Activated CD4-positive, CD25-positive, alpha-beta regulatory T cell (primary cell): ENCODE data around the gene SERINC2.
A peak's percentile ranks its signal among the peaks of the same experiment; 100 is the strongest.
"Not testable (repeated sequence)": the region's sequence is repeated elsewhere in the genome, so short reads cannot be mapped to it uniquely, and the experiment has no call there.

Source experiments
- DNase-seq, 4 experiments: peaks; one replicate each; lab custom pipeline; 2025; lab: John Stamatoyannopoulos, UW

SERINC2 gene

DNA sequence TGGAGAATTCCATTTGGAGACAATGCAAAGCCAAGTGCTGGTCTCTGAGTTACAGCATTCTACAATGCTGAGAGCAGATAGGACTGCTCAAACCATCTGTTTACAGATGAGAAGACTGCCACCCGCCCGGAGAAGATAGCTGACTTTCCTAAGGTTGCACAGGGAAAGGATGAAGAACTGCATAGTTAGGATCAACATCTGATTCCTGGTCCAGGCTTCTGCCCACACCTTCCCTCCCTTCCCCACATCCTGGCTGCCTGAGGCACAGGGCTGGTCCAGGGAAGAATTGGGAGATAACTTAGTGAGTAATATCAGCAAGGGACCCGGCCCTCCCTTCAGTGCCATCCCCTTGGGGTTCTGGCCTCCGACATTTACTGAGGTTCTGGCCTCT lies 2.0 kb downstream of the SERINC2 start:
- no peak for DNase-seq

GRCh38 chr1:31415658-31416057 lies 2.6 kb downstream of the SERINC2 start:
- no peak for DNase-seq

DNA sequence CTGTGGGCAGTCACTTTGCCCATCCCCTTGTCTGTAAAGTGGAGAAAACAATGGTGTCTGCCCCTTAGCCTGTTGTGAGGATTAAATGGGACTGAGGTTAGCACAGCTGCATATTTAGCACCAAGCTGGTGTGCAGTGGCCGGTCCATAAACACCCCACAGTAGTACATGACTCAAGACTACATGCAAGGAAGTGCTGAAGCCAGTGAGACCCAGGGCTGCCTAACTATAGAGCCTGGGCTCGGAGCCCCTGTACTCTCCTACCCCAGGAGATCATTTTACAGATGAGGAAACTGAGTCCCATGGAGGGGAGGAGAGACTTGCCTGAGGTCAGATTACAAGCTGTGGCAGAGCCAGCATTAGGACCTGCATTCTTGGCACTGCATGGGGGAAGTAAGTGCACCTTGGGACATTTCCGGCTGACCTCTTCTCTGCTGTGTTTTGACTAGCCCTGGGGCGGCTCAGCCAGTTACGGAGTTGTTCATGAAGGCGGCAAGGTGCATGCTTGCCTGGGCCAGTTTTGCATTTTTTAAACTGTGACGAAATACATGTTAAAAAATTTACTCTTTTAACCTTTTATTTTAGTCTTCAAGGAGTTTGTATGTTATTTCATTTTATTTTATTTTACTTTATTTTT lies 3.2 kb downstream of the SERINC2 start:
- no peak for DNase-seq

DNA sequence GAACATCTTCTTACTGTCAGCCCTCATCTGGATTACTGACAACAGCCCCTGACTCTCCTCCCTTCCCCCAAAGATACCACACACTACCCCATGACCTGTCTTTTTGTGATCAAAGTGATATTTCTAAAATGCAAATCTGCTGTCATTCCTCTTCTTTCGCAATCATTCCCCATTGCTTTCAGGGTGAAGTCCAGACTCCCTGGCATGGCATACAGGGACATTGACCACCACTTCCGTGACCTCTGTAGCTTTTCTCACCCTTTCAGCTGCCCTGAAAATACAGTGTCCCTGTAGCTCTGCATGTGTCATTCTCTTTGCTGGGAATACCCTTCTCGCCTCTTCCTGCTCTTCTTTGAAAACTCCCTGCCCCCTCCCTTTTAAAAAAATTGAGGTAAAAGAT lies 4.1 kb downstream of the SERINC2 start:
- no peak for DNase-seq

GRCh38 chr1:31418626-31419323 lies 5.8 kb downstream of the SERINC2 start:
- DNase-seq, result no peak

GRCh38 chr1:31420716-31421115 lies 7.7 kb downstream of the SERINC2 start:
- no peak for DNase-seq

- no peak for DNase-seq
These were observed 8.5 kb downstream of the SERINC2 start for GRCh38 chr1:31421371-31422040.

- peak in 3 of 4 experiments; percentile 38 to 61 (median 42) for DNase-seq
These were observed 9.7 kb downstream of the SERINC2 start for GRCh38 chr1:31422505-31423319.

DNA sequence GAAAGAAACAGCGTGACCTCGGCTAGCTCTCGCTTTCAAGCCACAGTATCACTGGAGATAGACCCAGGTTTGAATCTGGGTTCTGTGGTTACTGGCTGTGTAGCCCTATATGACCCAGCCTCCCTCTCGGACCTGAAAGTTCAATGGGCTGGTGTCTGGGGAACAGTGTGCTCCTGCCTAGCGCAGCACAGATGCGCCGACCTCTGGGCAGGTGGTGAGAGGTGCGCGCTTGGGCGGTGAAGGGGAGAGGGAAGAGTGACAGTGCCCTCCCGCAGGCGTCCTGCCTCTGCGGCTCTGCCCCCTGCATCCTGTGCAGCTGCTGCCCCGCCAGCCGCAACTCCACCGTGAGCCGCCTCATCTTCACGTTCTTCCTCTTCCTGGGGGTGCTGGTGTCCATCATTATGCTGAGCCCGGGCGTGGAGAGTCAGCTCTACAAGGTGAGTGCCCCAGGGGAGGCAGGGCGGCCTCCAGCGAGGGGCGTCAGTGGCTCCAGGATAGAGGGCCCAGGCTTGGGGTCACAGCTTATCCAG lies 10.5 kb downstream of the SERINC2 start:
- no peak for DNase-seq

DNA sequence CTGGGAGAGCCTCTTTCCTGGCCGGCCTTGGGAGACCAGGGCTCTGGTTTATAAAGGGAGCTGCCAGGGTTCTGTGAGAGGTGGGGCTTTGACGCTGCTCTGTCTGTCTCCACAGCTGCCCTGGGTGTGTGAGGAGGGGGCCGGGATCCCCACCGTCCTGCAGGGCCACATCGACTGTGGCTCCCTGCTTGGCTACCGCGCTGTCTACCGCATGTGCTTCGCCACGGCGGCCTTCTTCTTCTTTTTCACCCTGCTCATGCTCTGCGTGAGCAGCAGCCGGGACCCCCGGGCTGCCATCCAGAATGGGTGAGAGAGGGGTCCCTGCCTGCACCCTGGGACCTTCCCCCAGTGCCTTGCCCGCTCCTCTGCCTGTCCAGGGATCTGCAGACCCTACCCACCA lies 11.6 kb downstream of the SERINC2 start:
- DNase-seq, result no peak

DNA sequence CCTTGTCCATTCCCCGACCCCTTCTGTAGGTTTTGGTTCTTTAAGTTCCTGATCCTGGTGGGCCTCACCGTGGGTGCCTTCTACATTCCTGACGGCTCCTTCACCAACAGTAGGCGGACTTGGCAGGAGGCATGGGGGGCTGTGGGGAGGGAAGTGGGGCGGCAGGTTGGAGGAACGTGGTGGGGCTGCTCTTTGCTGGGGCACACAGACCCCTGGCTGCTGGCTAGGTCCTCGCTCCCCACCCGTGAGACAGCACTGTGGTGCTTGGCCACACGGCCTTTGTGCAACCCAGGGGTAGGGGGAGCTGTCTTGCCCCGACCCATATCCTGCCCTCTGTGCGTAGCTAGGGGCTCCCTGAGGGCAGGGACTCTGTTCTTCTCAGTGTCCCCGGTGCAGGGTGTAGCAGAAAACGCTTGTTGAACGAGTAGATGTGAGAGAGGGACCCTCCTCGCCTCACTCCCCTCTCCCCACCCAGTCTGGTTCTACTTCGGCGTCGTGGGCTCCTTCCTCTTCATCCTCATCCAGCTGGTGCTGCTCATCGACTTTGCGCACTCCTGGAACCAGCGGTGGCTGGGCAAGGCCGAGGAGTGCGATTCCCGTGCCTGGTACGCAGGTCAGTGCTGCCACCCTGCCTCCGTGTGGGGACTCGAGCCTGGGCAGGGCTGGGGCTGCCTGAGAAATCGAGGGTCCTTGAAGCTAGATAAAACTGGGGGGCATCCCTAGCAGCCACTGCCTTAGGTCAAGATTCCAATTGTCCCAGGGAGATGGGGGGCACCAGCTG lies 12.5 kb downstream of the SERINC2 start:
- DNase-seq, result no peak

- DNase-seq, result no peak
These were observed 13.4 kb downstream of the SERINC2 start for GRCh38 chr1:31426249-31426922.

DNA sequence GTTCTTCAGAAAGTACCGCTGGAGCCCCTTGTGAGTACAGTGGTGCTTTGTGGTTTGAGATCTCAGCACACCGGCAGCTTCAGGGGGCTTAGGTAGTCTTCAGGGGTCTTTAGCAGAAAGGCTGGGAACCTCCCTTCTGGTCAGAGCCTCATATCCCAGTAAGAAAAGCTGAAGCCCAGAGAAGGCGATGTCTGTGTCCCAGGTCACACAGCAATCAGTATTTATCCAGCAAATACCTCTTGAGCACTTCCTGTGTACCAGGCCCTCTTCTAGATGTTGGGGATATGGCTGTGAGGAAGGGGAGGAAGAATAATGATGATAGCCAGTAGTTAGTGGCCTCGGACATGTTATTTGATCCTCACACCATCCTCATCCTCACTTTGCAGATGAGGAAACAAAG lies 14.3 kb downstream of the SERINC2 start:
- no peak for DNase-seq

DNA sequence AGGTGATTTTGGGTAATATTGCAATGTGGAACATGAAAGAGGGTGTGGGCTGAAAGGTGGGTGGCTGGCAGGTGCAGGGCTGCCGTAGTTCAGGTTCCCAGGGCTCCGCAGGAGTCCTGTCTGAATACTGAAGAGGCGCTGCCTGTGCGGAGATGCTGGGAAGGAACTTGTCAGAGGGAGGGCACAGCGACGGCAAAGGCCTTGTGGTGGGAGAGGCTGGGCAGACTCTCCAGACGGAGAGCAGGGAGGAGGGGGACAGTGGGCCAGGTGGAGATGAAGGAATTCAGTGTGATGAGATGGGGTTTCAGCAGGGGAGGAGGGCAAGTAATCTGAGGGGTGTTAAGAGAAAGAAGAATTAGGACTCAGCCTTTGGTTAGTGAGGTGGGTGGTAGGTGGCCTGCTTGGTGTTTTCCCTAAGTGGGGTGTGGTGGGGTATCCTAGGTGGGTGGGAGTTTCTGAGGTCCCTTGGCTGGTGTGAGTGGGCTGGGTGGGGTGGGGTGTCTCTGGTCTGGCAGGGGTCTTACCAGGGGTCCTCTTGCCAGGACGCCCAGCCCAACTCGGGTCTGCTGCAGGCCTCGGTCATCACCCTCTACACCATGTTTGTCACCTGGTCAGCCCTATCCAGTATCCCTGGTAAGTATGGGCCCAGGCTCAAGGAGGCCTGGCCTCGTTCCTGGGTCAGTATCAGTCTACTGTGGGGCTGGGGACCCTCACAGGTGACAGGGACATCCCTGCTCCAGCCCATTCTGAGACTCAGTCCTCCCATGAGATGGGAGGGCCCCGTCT lies 15.6 kb downstream of the SERINC2 start:
- no peak for DNase-seq

DNA sequence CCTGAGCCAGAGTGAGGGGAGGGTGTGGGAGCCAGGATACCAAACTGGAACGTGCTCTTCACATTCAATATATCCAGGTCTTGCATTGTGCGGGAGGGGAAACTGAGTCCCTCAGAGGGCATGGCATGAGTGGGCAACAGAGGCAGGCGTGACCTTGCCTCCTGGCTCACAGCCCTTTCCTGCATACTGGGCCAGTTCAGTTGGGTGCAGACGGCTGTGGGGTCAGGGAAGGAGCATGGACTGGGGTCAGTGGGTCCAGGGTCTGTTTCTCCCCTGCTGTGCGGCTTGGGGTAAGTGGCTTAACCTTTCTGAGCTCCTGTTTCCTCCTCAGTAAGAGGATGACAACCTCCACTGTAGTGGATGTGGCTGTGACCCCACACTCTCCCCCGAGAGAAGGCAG lies 16.6 kb downstream of the SERINC2 start:
- DNase-seq, result no peak

GRCh38 chr1:31431351-31432257 lies 18.6 kb downstream of the SERINC2 start:
- not testable (repeated sequence) for DNase-seq

DNA sequence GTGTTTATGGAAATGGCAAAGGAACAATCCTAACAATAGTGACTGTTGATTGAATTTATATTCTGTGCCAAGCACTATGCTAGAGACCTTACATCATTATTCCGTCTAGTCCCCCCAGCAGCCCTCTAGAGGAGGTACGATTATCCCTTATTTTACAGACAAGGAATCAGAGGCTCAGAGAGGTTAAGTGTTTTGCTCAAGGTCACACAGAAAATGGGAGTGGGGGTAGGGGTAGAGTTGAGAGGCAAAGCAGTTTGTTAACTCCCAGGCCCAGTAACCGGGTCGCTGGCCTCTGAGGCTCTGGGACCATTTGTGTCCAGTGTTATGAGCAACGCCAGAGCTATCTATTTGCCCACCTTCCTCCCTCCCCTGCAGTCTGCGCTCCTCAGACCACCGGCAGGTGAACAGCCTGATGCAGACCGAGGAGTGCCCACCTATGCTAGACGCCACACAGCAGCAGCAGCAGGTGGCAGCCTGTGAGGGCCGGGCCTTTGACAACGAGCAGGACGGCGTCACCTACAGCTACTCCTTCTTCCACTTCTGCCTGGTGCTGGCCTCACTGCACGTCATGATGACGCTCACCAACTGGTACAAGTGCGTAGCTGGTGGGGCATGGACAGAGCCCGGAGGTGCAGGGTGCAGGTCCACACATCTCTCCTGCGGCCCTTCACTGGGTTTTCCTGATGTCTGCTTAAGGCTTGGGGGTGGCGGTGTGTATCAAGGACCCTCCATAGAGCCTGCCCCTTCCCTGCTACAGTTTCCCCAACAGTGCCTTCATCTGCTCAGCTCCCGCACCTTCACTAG lies 19.8 kb downstream of the SERINC2 start:
- DNase-seq, result no peak

DNA sequence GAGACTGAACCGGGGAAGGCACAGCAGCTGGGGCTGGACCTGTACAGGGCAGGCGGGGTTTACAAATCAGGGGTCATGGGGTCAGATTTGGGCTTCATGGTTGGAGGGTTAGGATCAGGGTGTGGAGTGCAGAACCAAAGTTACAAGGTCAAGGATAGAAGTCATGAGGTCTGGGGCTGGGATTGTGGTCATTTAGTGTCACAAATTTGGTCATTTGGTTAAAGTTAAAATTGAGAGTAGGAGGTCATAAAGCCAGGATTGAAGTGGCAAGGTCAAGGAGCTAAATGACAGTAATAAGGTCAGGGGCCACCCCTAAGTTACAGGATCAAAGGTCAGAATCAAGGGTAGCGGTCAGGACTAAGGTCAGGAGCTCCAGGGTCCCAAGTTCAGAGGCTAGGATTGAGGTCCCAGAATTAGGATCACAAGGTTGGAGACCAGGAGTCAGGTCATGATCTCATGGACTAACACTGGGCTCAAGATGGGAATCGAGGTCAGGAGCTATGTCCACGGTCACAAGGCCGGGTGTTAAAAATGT lies 20.4 kb downstream of the SERINC2 start:
- DNase-seq, result no peak
